NOMO-1 treated with dmso at 0.1 percent for 144 hours (cell line): Measurements from ENCODE around the gene HECW1.

Experiments used
- DNase-seq: peaks from one replicate; lab custom pipeline; 2025; ENCODE audit not compliant: unreplicated experiment; lab: John Stamatoyannopoulos, UW

Gene HECW1

GRCh38 chr7:43248961-43249822 lies 136.7 kb downstream of the HECW1 start:
- no peak for DNase-seq

GRCh38 chr7:43249823-43250145 lies 137.3 kb downstream of the HECW1 start:
- no peak for DNase-seq

GRCh38 chr7:43260980-43261878 lies 148.8 kb downstream of the HECW1 start:
- peak; percentile 33 for DNase-seq

GRCh38 chr7:43265139-43265538 lies 152.7 kb downstream of the HECW1 start:
- DNase-seq: no peak

GRCh38 chr7:43273939-43274719 lies 161.7 kb downstream of the HECW1 start:
- no peak for DNase-seq

GRCh38 chr7:43274752-43275151 lies 162.3 kb downstream of the HECW1 start:
- no peak for DNase-seq

GRCh38 chr7:43276547-43276946 lies 164.1 kb downstream of the HECW1 start:
- no peak for DNase-seq

GRCh38 chr7:43278088-43278644 lies 165.7 kb downstream of the HECW1 start:
- no peak for DNase-seq

- no peak for DNase-seq
Observed at GRCh38 chr7:43281268-43281667, 168.8 kb downstream of the HECW1 start.

- no peak for DNase-seq
Observed at GRCh38 chr7:43283706-43284105, 171.3 kb downstream of the HECW1 start.

GRCh38 chr7:43289826-43290225 lies 177.4 kb downstream of the HECW1 start:
- no peak for DNase-seq

GRCh38 chr7:43290978-43291377 lies 178.5 kb downstream of the HECW1 start:
- no peak for DNase-seq

GRCh38 chr7:43291789-43292188 lies 179.3 kb downstream of the HECW1 start:
- DNase-seq: no peak

GRCh38 chr7:43292384-43292783 lies 179.9 kb downstream of the HECW1 start:
- DNase-seq: no peak

- DNase-seq: no peak
Observed at GRCh38 chr7:43294080-43294630, 181.7 kb downstream of the HECW1 start.

- no peak for DNase-seq
Observed at GRCh38 chr7:43295429-43295828, 183.0 kb downstream of the HECW1 start.

- no peak for DNase-seq
Observed at GRCh38 chr7:43296306-43296705, 183.9 kb downstream of the HECW1 start.

- DNase-seq: no peak
Observed at GRCh38 chr7:43298617-43299016, 186.2 kb downstream of the HECW1 start.

GRCh38 chr7:43300121-43300520 lies 187.7 kb downstream of the HECW1 start:
- DNase-seq: no peak

GRCh38 chr7:43302211-43302711 lies 189.8 kb downstream of the HECW1 start:
- no peak for DNase-seq
